ENCODE data around the gene PEAR1.

PEAR1 gene, protein sequence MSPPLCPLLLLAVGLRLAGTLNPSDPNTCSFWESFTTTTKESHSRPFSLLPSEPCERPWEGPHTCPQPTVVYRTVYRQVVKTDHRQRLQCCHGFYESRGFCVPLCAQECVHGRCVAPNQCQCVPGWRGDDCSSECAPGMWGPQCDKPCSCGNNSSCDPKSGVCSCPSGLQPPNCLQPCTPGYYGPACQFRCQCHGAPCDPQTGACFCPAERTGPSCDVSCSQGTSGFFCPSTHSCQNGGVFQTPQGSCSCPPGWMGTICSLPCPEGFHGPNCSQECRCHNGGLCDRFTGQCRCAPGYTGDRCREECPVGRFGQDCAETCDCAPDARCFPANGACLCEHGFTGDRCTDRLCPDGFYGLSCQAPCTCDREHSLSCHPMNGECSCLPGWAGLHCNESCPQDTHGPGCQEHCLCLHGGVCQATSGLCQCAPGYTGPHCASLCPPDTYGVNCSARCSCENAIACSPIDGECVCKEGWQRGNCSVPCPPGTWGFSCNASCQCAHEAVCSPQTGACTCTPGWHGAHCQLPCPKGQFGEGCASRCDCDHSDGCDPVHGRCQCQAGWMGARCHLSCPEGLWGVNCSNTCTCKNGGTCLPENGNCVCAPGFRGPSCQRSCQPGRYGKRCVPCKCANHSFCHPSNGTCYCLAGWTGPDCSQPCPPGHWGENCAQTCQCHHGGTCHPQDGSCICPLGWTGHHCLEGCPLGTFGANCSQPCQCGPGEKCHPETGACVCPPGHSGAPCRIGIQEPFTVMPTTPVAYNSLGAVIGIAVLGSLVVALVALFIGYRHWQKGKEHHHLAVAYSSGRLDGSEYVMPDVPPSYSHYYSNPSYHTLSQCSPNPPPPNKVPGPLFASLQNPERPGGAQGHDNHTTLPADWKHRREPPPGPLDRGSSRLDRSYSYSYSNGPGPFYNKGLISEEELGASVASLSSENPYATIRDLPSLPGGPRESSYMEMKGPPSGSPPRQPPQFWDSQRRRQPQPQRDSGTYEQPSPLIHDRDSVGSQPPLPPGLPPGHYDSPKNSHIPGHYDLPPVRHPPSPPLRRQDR

DNA sequence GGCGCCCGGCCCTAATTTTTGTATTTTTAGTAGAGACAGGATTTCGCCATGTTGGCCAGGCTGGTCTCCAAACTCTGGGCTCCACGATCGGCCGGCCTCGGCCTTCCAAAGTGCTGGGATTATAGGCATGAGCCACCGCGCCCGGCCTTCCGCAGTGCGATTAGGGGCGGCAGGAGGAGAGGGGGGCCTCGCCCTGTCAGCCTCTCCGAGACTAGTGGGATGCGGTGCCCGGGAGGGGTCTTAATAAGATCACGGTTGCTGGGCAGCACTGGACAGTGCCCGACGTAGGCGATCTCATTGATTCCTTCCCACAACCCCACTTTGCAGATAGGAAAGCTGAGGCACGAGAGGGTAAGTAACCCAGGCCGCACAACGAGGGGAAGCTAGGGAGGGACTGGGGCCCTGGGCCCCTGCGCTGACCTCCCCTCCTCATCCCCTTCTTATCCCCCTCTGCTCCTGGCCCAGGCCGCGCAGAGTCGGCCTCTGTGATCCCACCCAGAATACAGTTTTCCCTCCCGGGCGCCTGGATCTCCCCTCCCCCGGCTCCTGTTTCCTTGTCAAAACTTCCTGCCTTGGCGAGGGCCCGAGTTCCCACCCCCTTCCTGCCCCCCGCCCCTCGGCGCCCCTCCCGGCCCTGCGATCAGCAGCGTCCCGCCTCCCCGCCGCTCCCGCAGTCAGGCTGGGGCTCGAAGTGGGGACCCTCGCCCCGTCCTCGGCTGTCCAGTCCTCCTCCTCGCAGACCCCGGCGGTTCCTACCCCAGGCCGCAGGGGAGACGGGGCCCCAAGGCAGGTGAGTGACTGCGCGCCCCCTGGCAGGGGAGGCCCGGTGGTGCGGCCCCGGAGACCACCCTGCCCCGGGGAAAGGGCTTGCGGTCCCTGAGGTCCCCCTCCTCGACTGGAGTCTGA, at the start of gene PEAR1:
PEAR1 (plus strand) TSS at position 671 of the 906 bp plus-strand sequence. CDS start 10,209 bp downstream, outside the sequence.
- peak within 1 kb of the TSS; percentile 81 for H3K4me3 ChIP-seq
- TF ChIP-seq, protein P1, sequence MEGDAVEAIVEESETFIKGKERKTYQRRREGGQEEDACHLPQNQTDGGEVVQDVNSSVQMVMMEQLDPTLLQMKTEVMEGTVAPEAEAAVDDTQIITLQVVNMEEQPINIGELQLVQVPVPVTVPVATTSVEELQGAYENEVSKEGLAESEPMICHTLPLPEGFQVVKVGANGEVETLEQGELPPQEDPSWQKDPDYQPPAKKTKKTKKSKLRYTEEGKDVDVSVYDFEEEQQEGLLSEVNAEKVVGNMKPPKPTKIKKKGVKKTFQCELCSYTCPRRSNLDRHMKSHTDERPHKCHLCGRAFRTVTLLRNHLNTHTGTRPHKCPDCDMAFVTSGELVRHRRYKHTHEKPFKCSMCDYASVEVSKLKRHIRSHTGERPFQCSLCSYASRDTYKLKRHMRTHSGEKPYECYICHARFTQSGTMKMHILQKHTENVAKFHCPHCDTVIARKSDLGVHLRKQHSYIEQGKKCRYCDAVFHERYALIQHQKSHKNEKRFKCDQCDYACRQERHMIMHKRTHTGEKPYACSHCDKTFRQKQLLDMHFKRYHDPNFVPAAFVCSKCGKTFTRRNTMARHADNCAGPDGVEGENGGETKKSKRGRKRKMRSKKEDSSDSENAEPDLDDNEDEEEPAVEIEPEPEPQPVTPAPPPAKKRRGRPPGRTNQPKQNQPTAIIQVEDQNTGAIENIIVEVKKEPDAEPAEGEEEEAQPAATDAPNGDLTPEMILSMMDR (IDR thresholded peaks at IDR 0.05), result no peak
- peak within 1 kb of the TSS; percentile 84 to 98 for H3K27ac ChIP-seq
- DNase-seq (ENCODE audit: low spot score), result no peak

DNA sequence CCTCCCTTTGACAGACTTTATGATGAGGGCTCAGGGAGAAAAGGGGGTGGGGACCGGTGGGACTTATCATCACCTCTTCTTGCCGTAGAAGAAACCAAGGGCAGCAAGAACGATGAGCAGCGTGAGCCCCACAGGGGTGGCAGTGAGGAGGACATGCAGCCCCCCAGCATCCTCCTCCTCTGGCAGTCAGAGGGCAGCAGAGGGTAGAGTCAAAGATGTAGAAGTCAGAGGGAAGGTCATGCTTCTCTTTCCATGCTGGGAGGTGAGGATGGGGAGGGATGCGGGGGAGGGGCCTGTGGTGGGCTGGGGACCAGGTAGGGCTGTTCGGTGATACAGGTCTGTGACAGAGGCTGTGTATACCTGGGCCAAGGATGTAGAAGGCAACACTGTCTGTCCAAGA, 49.4 kb upstream of the PEAR1 start:
- Histone ChIP-seq H3K4me3 (no peak overlapping the region), H3K27ac (no peak overlapping the region)
- TF ChIP-seq, protein P1 (IDR thresholded peaks at IDR 0.05), result no peak
- DNase-seq (ENCODE audit: low spot score), result no peak

DNA sequence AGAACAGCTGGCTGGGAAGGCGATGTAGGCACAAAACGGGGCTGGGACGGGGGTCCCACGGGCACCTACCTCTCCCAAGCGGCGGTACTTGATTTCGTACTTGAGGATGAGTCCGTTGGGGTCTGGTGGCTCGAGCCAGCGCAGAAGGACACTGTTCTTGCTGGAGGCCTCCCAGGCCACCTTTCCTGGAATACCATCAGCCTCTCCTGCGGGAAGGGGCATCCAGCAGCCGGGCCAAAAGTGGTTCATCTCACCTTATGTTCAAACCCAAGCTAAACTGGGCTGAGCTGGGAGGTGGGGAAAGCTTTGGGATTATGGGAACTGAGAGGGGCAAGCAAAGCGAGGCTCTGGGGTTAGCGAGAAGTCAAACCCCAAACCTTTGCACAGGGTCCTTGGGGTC, 48.9 kb upstream of the PEAR1 start:
- TF ChIP-seq, protein P1 (IDR thresholded peaks at IDR 0.05), result no peak
- no peak overlapping the region for H3K4me3 ChIP-seq
- DNase-seq (ENCODE audit: low spot score), result no peak
- no peak overlapping the region for H3K27ac ChIP-seq

DNA sequence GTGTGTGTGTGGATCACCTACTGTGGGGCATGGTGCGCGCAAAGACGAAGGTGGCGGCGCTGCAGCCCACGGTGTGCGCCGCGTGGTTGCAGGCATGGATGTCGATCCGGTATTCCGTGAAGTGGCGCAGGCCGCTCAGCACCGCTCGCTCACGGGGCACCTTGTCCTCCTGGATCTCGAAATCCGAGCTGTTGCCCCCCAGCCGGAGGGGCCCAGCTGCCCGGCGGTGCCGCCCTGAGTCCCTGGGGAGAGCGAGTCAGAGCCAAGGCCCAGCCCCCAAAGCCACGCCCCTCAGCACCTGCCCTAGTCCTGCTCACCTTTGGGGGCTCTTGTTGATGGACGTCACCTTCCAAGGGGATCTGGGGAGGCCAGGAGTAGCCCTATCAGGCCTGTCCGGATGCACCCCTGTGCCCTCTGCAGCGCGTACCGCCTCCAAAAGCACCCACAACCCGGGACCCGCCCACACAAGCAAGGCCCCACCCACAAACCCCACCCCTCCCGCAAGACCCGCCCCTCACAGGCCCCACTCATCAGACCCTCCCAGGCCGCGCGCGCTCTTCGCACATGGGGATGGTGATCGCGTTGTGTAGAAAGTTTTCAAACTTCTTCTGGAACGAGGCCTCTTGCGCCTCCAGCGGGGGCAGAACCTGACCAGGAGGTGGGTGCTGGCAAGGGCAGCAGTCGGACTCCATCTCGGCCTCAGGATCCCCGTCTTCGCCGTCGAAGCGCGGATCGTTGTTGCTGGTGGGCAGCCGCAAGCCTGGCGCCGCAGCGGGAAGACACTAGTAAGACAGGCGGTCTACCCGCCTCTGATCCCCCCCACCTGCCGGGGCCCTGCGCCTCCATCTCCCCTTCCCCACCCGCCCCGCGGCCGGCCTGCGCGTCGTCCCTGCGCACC, 48.2 kb upstream of the PEAR1 start:
- DNase-seq (ENCODE audit: low spot score), result no peak
- no peak overlapping the region for H3K27ac ChIP-seq
- TF ChIP-seq, protein P1 (IDR thresholded peaks at IDR 0.05), result no peak
- H3K4me3 ChIP-seq, result peak overlapping the region; percentile 25

DNA sequence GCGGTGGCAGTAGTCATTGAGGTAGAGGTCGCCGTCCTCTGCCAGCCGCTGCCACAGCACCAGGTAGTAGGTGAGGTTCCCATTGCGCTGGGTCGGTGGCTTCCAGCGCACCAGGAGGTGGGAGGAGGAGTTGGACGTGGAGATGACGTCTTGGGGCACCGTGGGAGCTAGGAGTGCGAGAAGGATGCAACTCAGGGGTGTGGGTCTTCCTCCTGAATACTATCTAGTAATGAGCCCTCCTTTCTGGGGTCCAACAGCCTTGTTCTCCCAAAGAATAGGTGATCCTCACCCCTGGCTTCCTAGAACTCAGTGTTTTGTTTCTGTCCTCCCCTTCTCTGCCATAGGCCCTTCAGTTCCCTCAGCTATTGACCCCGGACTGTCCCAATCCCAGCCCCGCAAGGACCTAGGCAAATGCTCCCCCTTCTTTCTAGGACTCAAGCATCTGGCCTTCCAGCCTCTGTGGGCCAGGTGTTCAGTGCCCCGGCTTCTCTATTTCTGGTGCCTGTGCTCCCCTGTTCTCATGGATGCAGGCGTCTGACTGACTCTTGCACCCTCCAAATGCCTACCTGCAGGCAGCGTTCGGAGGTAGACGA, 47.5 kb upstream of the PEAR1 start:
- H3K4me3 ChIP-seq, result no peak overlapping the region
- TF ChIP-seq, protein P1 (IDR thresholded peaks at IDR 0.05), result no peak
- no peak for DNase-seq (ENCODE audit: low spot score)

More for the DNA sequence above, 47.5 kb upstream of the PEAR1 start:
- no peak overlapping the region for H3K27ac ChIP-seq

Measured in coronary artery (tissue), 2 donors.